Measurements from ENCODE around the gene APLP1. TPM values are rescaled to one million over a fixed set of nuclear protein-coding genes. Genes with fewer than 3 reads are reported as not detected.

APLP1 gene
- total RNA-seq, 1 donor from 2014 or later, result 0.26 TPM

DNA sequence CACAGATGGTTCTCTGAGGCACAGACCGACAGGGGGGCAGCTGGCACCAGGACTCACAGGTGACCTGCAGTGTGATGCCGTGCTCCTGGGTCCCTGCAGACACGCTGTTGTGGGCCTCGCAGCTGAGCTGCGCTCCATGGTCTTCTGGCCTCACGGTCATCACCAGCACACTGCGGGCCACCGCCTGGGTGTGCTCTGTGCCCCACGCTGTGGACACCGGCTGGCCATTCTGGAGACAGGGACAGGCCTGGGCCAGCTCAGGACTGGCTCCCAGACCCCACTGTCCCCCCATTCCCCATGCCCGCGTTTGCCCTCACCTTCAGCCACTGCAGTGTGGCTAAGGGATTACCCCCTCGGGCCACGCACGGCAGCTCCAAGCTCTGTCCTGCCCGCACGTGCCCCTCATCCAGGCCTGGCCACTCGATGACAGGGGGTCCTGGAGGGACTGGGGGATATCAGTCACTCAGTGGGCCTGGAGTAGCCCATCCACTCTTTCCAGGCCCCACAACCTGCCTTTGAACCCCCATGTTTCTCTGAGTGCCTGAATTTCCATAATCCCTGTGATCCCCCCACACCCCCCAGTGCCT, 19.4 kb upstream of the APLP1 start:
- TF ChIP-seq, protein P1, sequence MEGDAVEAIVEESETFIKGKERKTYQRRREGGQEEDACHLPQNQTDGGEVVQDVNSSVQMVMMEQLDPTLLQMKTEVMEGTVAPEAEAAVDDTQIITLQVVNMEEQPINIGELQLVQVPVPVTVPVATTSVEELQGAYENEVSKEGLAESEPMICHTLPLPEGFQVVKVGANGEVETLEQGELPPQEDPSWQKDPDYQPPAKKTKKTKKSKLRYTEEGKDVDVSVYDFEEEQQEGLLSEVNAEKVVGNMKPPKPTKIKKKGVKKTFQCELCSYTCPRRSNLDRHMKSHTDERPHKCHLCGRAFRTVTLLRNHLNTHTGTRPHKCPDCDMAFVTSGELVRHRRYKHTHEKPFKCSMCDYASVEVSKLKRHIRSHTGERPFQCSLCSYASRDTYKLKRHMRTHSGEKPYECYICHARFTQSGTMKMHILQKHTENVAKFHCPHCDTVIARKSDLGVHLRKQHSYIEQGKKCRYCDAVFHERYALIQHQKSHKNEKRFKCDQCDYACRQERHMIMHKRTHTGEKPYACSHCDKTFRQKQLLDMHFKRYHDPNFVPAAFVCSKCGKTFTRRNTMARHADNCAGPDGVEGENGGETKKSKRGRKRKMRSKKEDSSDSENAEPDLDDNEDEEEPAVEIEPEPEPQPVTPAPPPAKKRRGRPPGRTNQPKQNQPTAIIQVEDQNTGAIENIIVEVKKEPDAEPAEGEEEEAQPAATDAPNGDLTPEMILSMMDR (IDR thresholded peaks at IDR 0.05; ENCODE audit: insufficient read depth, low read length, severe bottlenecking), result no peak
- H3K27me3 ChIP-seq (ENCODE audit: control insufficient read depth, insufficient read depth, low read length), result peaks cover 19% of the 10 kb centered on the region
- FAIRE-seq, result no peak
- no peak for DNase-seq (ENCODE audit: low read depth)
- no peaks in the 10 kb centered on the region for H3K36me3 ChIP-seq (ENCODE audit: control insufficient read depth, insufficient read depth, low read length)
- no peak overlapping the region for H3K4me3 ChIP-seq (ENCODE audit: low read depth, low read length)

DNA sequence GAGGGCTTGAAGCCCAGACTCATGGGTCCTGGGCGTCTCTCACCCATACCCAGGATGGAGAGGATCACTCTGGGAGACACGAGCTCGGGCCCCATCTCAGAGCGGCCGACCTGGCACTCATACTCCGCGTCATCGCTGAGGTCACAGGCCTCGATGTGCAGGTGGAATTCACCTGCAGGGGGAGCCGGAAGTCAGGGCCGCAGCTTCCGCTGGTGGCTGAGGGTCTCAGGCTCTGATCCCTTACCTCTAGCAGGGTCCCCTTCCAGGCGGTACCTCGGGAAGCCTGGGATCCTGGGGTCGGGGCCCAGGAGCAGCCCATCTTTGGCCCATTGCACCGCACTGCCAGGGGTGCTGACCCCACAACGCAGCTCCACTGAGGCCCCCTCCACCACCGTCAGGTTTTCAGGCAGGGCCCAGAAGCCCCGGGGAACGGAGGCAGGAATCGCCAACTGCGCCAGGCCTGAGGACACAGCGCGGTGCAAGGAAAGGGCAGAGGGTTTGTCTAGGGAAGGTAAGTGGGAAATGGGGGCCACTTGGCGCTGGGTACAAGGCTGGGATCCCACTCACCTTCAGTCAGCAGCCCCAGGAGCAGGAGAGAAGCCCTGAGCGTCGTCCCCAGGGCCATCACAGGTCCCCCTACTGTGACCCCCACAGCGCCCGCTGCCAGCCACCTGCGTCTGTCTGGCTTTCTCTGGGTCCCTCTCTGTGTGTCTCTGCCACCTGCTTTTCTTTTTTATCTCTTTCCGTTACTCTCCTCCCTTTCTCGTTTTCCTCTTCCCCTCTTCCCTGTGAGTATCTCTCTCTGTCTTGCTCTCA, 17.0 kb upstream of the APLP1 start:
- peaks cover 11% of the 10 kb centered on the region for H3K27me3 ChIP-seq (ENCODE audit: control insufficient read depth, insufficient read depth, low read length)
- no peak overlapping the region for H3K4me3 ChIP-seq (ENCODE audit: low read depth, low read length)
- TF ChIP-seq, protein P1 (IDR thresholded peaks at IDR 0.05; ENCODE audit: insufficient read depth, low read length, severe bottlenecking), result peak; percentile 2
- FAIRE-seq (no peak), DNase-seq (ENCODE audit: low read depth) (no peak)
- no peaks in the 10 kb centered on the region for H3K36me3 ChIP-seq (ENCODE audit: control insufficient read depth, insufficient read depth, low read length)

DNA sequence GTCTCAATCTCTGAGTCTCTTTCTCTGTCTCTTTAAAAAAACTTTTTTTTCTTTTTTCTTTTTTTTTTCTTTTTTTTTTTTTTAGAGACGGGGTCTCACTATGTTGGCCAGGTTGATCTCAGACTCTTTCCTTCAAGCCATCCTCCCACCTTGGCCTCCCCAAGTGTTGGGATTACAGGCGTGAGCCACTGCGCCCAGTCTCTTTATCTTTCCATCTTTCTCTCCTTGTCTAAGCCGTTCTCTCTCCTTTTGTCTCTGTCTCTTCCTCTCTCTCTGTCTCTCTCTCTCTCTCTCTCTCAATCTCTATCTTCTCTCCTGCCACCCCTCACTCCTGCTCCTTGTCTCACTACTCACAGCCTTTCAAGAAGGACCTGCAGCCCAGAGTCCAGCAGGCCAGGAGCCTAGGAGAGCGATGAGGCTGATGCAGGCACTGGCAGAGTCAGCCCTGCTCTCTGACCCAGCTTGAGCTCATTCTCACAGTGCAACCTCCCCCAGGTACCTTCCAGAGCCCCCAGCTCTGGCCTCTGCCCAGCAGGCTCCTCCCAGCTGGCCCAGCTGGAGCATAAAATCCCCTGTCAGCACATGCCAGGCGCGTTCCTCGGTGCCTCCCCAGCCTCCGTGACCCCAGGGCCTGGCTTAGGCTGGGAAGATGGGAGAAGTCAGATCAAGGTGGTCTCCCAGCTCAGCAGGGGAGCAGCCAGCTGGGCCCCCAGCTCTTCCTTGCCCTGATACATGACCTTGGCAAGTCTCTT, 16.2 kb upstream of the APLP1 start, which contains the start of gene NPHS1:
NPHS1 (minus strand) TSS at position 476 of the 752 bp plus-strand sequence. CDS start 667 bp downstream, outside the sequence.
- Histone ChIP-seq H3K36me3 (ENCODE audit: control insufficient read depth, insufficient read depth, low read length) (no peaks in the 10 kb centered on the region), H3K4me3 (ENCODE audit: low read depth, low read length) (no peak within 1 kb of the TSS), H3K27me3 (ENCODE audit: control insufficient read depth, insufficient read depth, low read length) (peaks cover 17% of the 10 kb centered on the region)
- no peak for FAIRE-seq
- DNase-seq (ENCODE audit: low read depth), result no peak
- TF ChIP-seq, protein P1 (IDR thresholded peaks at IDR 0.05; ENCODE audit: insufficient read depth, low read length, severe bottlenecking), result no peak

DNA sequence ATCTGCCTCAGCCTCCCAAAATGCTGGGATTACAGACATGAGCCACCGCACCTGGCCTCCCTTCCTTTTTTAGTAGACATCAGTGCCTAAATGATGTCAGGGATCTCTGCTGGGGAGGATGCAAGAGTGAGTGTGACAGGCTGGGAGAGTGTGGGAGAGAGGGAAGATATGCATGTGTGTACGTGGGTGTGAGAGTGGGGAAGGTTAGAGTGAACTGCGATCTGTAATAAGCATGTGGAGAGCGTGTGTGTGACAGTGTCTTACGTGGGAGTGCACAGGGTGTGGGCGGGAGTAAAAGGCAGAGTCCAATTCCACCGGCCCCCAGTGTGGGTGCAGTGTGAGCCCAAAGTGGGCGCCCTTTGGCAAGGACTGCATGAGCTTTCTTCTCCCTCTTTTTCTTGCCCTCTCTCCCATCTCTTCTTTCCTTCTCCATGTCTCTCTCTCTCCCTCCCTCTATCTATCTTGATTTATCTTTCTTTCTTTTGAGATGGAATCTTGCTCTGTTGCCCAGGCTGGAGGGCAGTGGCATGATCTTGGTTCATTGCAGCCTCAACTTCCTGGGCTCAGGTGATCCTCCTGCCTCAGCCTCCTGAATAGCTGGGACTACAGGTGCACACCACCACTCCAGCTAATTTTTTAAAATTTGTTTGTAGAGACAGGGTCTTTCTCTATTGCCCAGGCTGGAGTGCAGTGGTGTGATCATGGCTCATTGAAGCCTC, 15.2 kb upstream of the APLP1 start:
- Histone ChIP-seq H3K4me3 (ENCODE audit: low read depth, low read length) (no peak overlapping the region), H3K36me3 (ENCODE audit: control insufficient read depth, insufficient read depth, low read length) (no peaks in the 10 kb centered on the region), H3K27me3 (ENCODE audit: control insufficient read depth, insufficient read depth, low read length) (peaks cover 18% of the 10 kb centered on the region)
- TF ChIP-seq, protein P1 (IDR thresholded peaks at IDR 0.05; ENCODE audit: insufficient read depth, low read length, severe bottlenecking), result no peak
- FAIRE-seq (no peak), DNase-seq (ENCODE audit: low read depth) (no peak)

DNA sequence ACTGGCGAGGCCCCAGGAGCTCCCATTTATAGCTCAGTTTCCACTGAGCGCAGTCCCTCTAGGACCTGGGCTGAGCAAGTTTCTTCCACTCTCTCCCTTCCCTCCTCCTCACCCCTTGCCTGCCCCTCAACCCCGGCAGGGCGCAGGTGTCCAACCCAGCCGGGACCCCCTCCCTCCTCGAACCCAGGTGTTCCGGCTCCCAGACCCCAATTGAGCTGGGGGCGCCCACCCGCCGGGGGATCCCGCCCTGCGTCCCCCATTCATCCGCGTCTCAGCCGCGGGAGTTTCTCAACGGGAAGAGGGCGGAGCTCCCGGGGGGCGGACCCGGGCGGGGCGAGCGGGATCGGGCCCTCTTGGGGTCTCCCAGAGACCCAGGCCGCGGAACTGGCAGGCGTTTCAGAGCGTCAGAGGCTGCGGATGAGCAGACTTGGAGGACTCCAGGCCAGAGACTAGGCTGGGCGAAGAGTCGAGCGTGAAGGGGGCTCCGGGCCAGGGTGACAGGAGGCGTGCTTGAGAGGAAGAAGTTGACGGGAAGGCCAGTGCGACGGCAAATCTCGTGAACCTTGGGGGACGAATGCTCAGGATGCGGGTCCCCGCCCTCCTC, 11.7 kb upstream of the APLP1 start, which contains the start of gene KIRREL2:
KIRREL2 (plus strand) TSS at position 366 of the 604 bp plus-strand sequence; CDS start at position 575, 209 bp downstream.
- DNase-seq (ENCODE audit: low read depth) (no peak), FAIRE-seq (no peak)
- Histone ChIP-seq H3K4me3 (ENCODE audit: low read depth, low read length) (peak within 1 kb of the TSS; percentile 31), H3K36me3 (ENCODE audit: control insufficient read depth, insufficient read depth, low read length) (no peaks in the 10 kb centered on the region), H3K27me3 (ENCODE audit: control insufficient read depth, insufficient read depth, low read length) (peaks cover 24% of the 10 kb centered on the region)
- TF ChIP-seq, protein P1 (IDR thresholded peaks at IDR 0.05; ENCODE audit: insufficient read depth, low read length, severe bottlenecking), result no peak

Measured in bronchial epithelial cell (primary cell).